Smooth muscle cell (in vitro differentiated cells): Measurements from ENCODE around the gene CCNT2. TPM values are rescaled to one million over a fixed set of nuclear protein-coding genes. Genes with fewer than 3 reads are reported as not detected.

Experiments
- DNase-seq: peaks from one replicate; lab custom pipeline; 2025; ENCODE audit not compliant: unreplicated experiment; lab: John Stamatoyannopoulos, UW
- H2AFZ ChIP-seq: fragments of 200-600 bp; sonication (generic); 2 replicates; pipeline ENCODE4 v1.6.0; 2016; ENCODE audit warnings: antibody characterized with exemption, low read depth, mild to moderate bottlenecking
- H3F3A ChIP-seq: fragments of 200-600 bp; sonication (generic); 2 replicates; pipeline ENCODE4 v1.6.0; 2017; ENCODE audit warnings: antibody characterized with exemption, low read depth
- H3K27ac ChIP-seq: fragments of 200-600 bp; sonication (generic); 2 replicates; pipeline ENCODE4 v1.5.1; 2016; ENCODE audit warnings: low read depth, mild to moderate bottlenecking
- H3K27me3 ChIP-seq: fragments of 200-600 bp; sonication (generic); 2 replicates; pipeline ENCODE4 v1.6.1; 2016; ENCODE audit warnings: low read depth, mild to moderate bottlenecking
- H3K36me3 ChIP-seq: fragments of 200-600 bp; sonication (generic); 2 replicates; pipeline ENCODE4 v1.5.1; 2016; ENCODE audit warnings: low read depth
- H3K4me1 ChIP-seq: fragments of 200-600 bp; sonication (generic); 2 replicates; pipeline ENCODE4 v1.5.1; 2016; ENCODE audit warnings: low read depth
- H3K4me2 ChIP-seq: fragments of 200-600 bp; sonication (generic); 2 replicates; pipeline ENCODE4 v1.6.0; 2016; ENCODE audit warnings: mild to moderate bottlenecking
- H3K4me3 ChIP-seq: fragments of 200-600 bp; sonication (generic); 2 replicates; pipeline ENCODE4 v1.5.1; 2016; ENCODE audit warnings: mild to moderate bottlenecking
- H3K79me2 ChIP-seq: fragments of 200-600 bp; sonication (generic); 2 replicates; pipeline ENCODE4 v1.6.0; 2016; ENCODE audit warnings: low read depth, mild to moderate bottlenecking
- H3K9ac ChIP-seq: fragments of 200-600 bp; sonication (generic); 2 replicates; pipeline ENCODE4 v1.6.0; 2016; ENCODE audit warnings: low read depth
- H3K9me3 ChIP-seq: fragments of 200-600 bp; sonication (generic); replicated peaks from 2 replicates; pipeline ENCODE4 v1.5.1; 2016; ENCODE audit warnings: low read depth
- H4K20me1 ChIP-seq: fragments of 200-600 bp; sonication (generic); 2 replicates; pipeline ENCODE4 v1.6.0; 2016; ENCODE audit warnings: low read depth
- WGBS: methylation state at CpG from one replicate; pipeline ENCODE4 v1.1.7; 2016; ENCODE audit warnings: low lambda C conversion rate; 5-methylcytosine and 5-hydroxymethylcytosine counted together
- polyA plus RNA-seq: library from polyadenylated mRNA; unstranded; fragments of >200 nt; fragmentation: Nextera tagmentation; extraction: Ambion mirVana; gene quantifications from 2 replicates; pipeline ENCODE4 v1.2.1, GENCODE V29; 2016
- total RNA-seq: library from RNA; depleted of rRNA; stranded (reverse); fragments of >200 nt; gene quantifications from 2 replicates; pipeline ENCODE4 v1.2.3, GENCODE V29; 2014
- TF ChIP-seq, protein P1 (sequence below): fragments of 200-600 bp; sonication (generic); IDR thresholded peaks from 2 replicates; pipeline ENCODE4 v1.5.1; 2017; ENCODE audit warnings: borderline replicate concordance, mild to moderate bottlenecking, antibody characterized with exemption; ENCODE audit not compliant: insufficient read depth, poor library complexity, severe bottlenecking

The CCNT2 gene
- total and polyA plus RNA-seq, 2 experiments from 2014 or later, result 16.1 to 74.2 TPM

DNA sequence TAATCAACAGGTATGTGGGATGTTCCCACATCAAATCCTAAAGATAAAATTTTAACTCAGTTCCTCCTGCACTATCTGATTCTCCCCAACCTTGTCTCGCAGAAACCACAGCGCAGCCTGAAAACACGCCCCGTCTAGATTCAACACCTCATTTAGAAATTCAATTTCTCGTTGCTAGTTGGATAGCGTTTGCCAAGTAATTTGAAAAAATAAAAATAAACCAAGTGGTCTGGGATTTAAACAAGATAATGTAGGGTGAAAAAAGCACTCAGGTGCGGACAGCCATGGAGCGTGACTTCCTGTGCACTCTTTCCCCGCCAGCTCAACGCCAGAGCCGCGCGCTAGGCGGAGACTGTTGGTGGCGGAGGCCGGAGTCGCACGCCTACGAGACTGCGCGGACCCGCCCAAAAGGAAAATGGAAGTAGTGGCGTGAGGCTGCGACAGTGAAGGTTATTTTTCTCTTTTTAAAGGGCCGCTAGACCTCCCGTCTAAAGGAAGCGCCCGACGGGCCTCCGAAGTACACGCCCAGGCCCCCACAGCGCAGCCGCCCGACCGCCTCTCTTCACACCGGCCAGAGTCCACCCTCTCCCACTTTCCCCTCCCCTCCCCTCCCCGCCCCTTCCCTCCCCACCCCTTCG is 615 bp upstream of the CCNT2 start:
- TF ChIP-seq, protein P1, sequence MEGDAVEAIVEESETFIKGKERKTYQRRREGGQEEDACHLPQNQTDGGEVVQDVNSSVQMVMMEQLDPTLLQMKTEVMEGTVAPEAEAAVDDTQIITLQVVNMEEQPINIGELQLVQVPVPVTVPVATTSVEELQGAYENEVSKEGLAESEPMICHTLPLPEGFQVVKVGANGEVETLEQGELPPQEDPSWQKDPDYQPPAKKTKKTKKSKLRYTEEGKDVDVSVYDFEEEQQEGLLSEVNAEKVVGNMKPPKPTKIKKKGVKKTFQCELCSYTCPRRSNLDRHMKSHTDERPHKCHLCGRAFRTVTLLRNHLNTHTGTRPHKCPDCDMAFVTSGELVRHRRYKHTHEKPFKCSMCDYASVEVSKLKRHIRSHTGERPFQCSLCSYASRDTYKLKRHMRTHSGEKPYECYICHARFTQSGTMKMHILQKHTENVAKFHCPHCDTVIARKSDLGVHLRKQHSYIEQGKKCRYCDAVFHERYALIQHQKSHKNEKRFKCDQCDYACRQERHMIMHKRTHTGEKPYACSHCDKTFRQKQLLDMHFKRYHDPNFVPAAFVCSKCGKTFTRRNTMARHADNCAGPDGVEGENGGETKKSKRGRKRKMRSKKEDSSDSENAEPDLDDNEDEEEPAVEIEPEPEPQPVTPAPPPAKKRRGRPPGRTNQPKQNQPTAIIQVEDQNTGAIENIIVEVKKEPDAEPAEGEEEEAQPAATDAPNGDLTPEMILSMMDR, result no peak
- H3K27me3 ChIP-seq, result no peaks in the 10 kb centered on the region
- peak overlapping the region; percentile 85 for H3K4me3 ChIP-seq
- H3K4me2 ChIP-seq, result peak overlapping the region; percentile 84
- no peaks in the 10 kb centered on the region for H3K36me3 ChIP-seq
- peaks cover 40% of the 10 kb centered on the region for H3K79me2 ChIP-seq
- H3K9me3 ChIP-seq, result no peaks in the 10 kb centered on the region
- peaks cover 38% of the 10 kb centered on the region for H4K20me1 ChIP-seq
- peaks cover 10% of the 10 kb centered on the region for H3F3A ChIP-seq
- peak overlapping the region; percentile 58 for H3K9ac ChIP-seq
- H3K27ac ChIP-seq, result peak overlapping the region; percentile 96
- peak overlapping the region; percentile 88 for H2AFZ ChIP-seq
- no peak for DNase-seq
- WGBS, result under 1% methylated on average over 33 of the region's 38 CpGs
- H3K4me1 ChIP-seq, result peaks cover 12% of the 10 kb centered on the region

DNA sequence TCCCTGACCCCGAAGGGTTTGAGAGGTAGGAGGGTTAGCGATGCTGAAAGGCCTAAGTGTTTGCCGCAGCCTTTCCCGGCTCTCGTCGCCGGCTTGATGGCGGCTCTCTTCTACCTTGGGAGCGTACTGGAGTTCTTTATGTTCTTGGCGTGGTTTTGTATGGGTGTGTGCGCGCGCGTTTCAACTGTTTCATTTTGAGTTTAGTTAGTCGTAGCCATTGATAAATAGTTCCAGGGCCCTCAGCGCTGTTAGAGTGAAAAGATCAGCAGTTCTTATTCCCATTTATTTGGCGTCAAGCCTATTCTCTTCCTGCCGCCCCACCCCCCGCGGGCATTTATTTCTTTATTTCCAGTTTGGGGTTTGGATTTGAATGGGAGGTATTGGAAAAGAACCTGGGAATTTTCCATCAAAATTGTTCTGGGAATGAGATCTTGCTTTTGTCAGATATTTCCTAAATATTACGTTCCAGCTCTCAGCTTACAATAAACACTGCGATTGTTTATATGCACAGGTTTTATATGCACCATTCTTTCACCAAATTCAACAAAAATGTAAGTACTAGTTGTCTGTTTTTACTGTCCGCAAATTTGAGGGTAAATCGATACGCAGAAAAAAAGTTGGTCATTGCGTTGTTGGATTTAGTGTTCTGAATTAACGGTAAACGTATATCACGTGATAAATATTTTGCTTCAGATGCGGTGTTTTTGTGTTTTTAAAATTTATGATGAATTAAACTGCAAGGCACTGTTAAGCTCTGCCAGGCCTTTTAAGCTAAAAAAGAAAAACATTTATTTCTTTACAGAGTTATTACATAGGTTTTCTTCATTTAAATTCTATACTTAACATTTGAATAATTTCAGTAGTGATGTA is 954 bp downstream of the CCNT2 start:
- peak overlapping the region; percentile 85 for H3K4me3 ChIP-seq
- peak overlapping the region; percentile 92 for H3K4me2 ChIP-seq
- no peak for DNase-seq
- peak overlapping the region; percentile 83 for H2AFZ ChIP-seq
- peak overlapping the region; percentile 97 for H3K9ac ChIP-seq
- no peaks in the 10 kb centered on the region for H3K36me3 ChIP-seq
- 1% methylated on average over 30 of the region's 30 CpGs for WGBS
- H3K9me3 ChIP-seq, result no peaks in the 10 kb centered on the region
- peaks cover 10% of the 10 kb centered on the region for H3F3A ChIP-seq
- H3K27ac ChIP-seq, result peak overlapping the region; percentile 96
- H3K79me2 ChIP-seq, result peaks cover 56% of the 10 kb centered on the region
- H3K4me1 ChIP-seq, result peaks cover 12% of the 10 kb centered on the region
- peaks cover 53% of the 10 kb centered on the region for H4K20me1 ChIP-seq
- TF ChIP-seq, protein P1, result no peak
- H3K27me3 ChIP-seq, result no peaks in the 10 kb centered on the region

DNA sequence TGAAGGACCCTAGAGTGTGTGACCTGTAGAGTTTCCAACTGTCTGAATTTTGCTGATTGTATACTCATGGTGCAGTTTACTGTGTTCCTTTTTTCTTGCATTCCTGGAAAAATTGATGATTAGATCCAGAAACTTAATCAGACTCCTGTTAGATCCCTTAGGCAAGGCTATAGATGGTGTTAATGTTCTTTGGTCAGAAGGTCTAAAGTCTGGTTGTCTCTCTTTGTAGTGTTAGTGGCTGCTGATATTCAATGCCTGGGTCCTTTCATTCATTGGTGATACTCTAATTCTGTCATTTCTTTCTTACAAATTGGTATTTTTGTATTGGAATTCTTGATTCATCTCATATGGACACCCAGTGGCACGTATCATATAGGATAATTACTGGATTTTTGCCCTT is 6.3 kb downstream of the CCNT2 start:
- Histone ChIP-seq H4K20me1 (peaks cover 99% of the 10 kb centered on the region), H3K9ac (no peak overlapping the region), H3K4me1 (peaks cover 11% of the 10 kb centered on the region), H3K4me3 (no peak overlapping the region), H3K27me3 (no peaks in the 10 kb centered on the region), H3F3A (peaks cover 6% of the 10 kb centered on the region), H3K79me2 (peaks cover 100% of the 10 kb centered on the region), H3K27ac (no peak overlapping the region), H3K36me3 (no peaks in the 10 kb centered on the region), H3K4me2 (no peak overlapping the region), H3K9me3 (no peaks in the 10 kb centered on the region), H2AFZ (no peak overlapping the region)
- no peak for DNase-seq
- TF ChIP-seq, protein P1, result no peak
- 100% methylated on average over 1 of the region's 1 CpG for WGBS
